K562 (cell line): ENCODE results near the gene FBXW2. TPM values are rescaled to one million over a fixed set of nuclear protein-coding genes. Genes with fewer than 3 reads are reported as not detected.

ENCODE experiments used
- BCL6 ChIP-seq: fragments of 250-450 bp; sonication (Bioruptor Pico); IDR thresholded peaks from 2 replicates; pipeline ENCODE4 v1.4.0; 2020
- DMBX1 ChIP-seq: fragments of 250-450 bp; sonication (Bioruptor Pico); IDR thresholded peaks from 2 replicates; pipeline ENCODE4 v1.8.0; 2022; ENCODE audit warnings: inconsistent platforms, mild to moderate bottlenecking, moderate library complexity, borderline replicate concordance
- FOXA1 ChIP-seq: fragments of 450-650 bp; IDR thresholded peaks from 2 replicates; pipeline ENCODE4 v1.6.1; 2016; ENCODE audit warnings: mild to moderate bottlenecking, borderline replicate concordance
- FOXK1 ChIP-seq: sonication (generic); formaldehyde crosslinking; IDR thresholded peaks from 2 replicates; pipeline ENCODE4 v1.8.0; 2022; ENCODE audit warnings: missing genetic modification reagents, mild to moderate bottlenecking, borderline replicate concordance
- GABPA ChIP-seq: fragments of 200-800 bp; sonication (Bioruptor generic); conservative IDR thresholded peaks from 2 replicates; pipeline ENCODE4 v1.6.1; 2016; ENCODE audit warnings: low read depth, missing genetic modification characterization, missing compliant biosample characterization
- GTF2A2 ChIP-seq: IDR thresholded peaks from 2 replicates; pipeline ENCODE4 v1.6.1; 2016; ENCODE audit warnings: mild to moderate bottlenecking, missing genetic modification characterization, missing compliant biosample characterization
- HMGN3 ChIP-seq: IDR thresholded peaks from 2 replicates; pipeline ENCODE4 v1.6.1; 2011; ENCODE audit warnings: borderline replicate concordance, low read depth, mild to moderate bottlenecking, mixed read lengths, low read length; ENCODE audit not compliant: insufficient read length; ENCODE audit errors: extremely low read depth
- HNRNPH1 ChIP-seq: fragments of 200-400 bp; formaldehyde crosslinking; optimal IDR thresholded peaks from 2 replicates; pipeline ENCODE3; 2017; ENCODE audit warnings: low read depth, mild to moderate bottlenecking, low read length, moderate library complexity
- LEF1 ChIP-seq: fragments of 450-650 bp; IDR thresholded peaks from 2 replicates; pipeline ENCODE4 v1.6.1; 2016; ENCODE audit warnings: mild to moderate bottlenecking
- MCM3 ChIP-seq: fragments of 450-650 bp; IDR thresholded peaks from 2 replicates; pipeline ENCODE4 v1.6.1; 2016
- MCM5 ChIP-seq: fragments of 450-650 bp; IDR thresholded peaks from 2 replicates; pipeline ENCODE4 v1.6.1; 2016; ENCODE audit warnings: low read depth
- NR1H2 ChIP-seq: sonication (generic); formaldehyde crosslinking; IDR thresholded peaks from 2 replicates; pipeline ENCODE4 v1.4.0; 2020; ENCODE audit warnings: mild to moderate bottlenecking, missing genetic modification reagents
- NR2F6 ChIP-seq: fragments of 450-650 bp; formaldehyde crosslinking; IDR thresholded peaks from 2 replicates; pipeline ENCODE4 v1.4.0; 2020; ENCODE audit warnings: mild to moderate bottlenecking
- POLR2B ChIP-seq: fragments of 450-650 bp; IDR thresholded peaks from 2 replicates; pipeline ENCODE4 v1.6.1; 2018; ENCODE audit warnings: low read depth; ENCODE audit not compliant: partially characterized antibody
- RAD51 ChIP-seq: fragments of 450-650 bp; IDR thresholded peaks from 2 replicates; pipeline ENCODE4 v1.7.1; 2016; ENCODE audit warnings: low read depth, mild to moderate bottlenecking, borderline replicate concordance
- SAFB ChIP-seq: fragments of 200-400 bp; formaldehyde crosslinking; IDR thresholded peaks from 2 replicates; pipeline ENCODE4 v1.6.1; 2017; ENCODE audit warnings: low read depth, low read length, borderline replicate concordance
- SFPQ ChIP-seq: fragments of 200-400 bp; formaldehyde crosslinking; IDR thresholded peaks from 2 replicates; pipeline ENCODE4 v1.6.1; 2017; ENCODE audit warnings: mild to moderate bottlenecking, low read depth, low read length, moderate library complexity
- SLC30A9 ChIP-seq: fragments of 250-450 bp; sonication (Bioruptor Pico); IDR thresholded peaks from 2 replicates; pipeline ENCODE4 v1.8.0; 2022; ENCODE audit warnings: mild to moderate bottlenecking, moderate library complexity
- SMARCC2 ChIP-seq: fragments of 450-650 bp; IDR thresholded peaks from 2 replicates; pipeline ENCODE4 v1.6.1; 2017; ENCODE audit warnings: antibody characterized with exemption, moderate library complexity, mild to moderate bottlenecking, low read depth
- YBX1 ChIP-seq: fragments of 450-650 bp; IDR thresholded peaks from 2 replicates; pipeline ENCODE4 v1.7.1; 2016; ENCODE audit warnings: mild to moderate bottlenecking
- ZBTB34 ChIP-seq: fragments of 250-450 bp; sonication (Bioruptor Pico); IDR thresholded peaks from 2 replicates; pipeline ENCODE4 v1.8.0; 2021; ENCODE audit warnings: mild to moderate bottlenecking, moderate library complexity
- ZC3H8 ChIP-seq: fragments of 450-650 bp; IDR thresholded peaks from 2 replicates; pipeline ENCODE4 v1.6.1; 2017
- ZFP91 ChIP-seq: sonication (generic); formaldehyde crosslinking; IDR thresholded peaks from 2 replicates; pipeline ENCODE4 v1.8.0; 2022; ENCODE audit warnings: mild to moderate bottlenecking, missing genetic modification reagents
- ZNF324 ChIP-seq: fragments of 250-450 bp; sonication (Bioruptor Pico); IDR thresholded peaks from 2 replicates; pipeline ENCODE4 v1.4.0; 2020; ENCODE audit warnings: mild to moderate bottlenecking
- ZNF589 ChIP-seq: fragments of 200-800 bp; sonication (Bioruptor generic); IDR thresholded peaks from 2 replicates; pipeline ENCODE4 v1.6.1; 2016; ENCODE audit warnings: low read depth, missing genetic modification characterization, missing compliant biosample characterization
- polyA plus RNA-seq, 8 experiments: library from polyadenylated mRNA; depleted of rRNA in 4 of 8; stranded (reverse) in 5 of 8; unstranded in 3 of 8; fragments of >200 nt; fragmentation: Nextera tagmentation in 2 of 8; fragmentation: Illumina TruSeq in 1 of 8; extraction: Ambion mirVana in 2 of 8; extraction: Trizol in 1 of 8; gene quantifications; 2 replicates each; pipeline versions ENCODE4 v1.2.1 to v1.2.3, GENCODE V29; 2011 to 2014; ENCODE audit warnings: inconsistent platforms in 1 of 8, missing spikeins in 1 of 8
- total RNA-seq, 7 experiments: library from RNA; depleted of rRNA in 6 of 7; stranded (reverse); fragments of >200 nt in 6 of 7; fragmentation: Illumina TruSeq in 2 of 7; extraction: Trizol in 2 of 7; gene quantifications; 2 replicates each; pipeline versions ENCODE4 v1.2.1 to v1.2.3, GENCODE V29; 2011 to 2021; ENCODE audit warnings: low replicate concordance in 1 of 7

The FBXW2 gene
- total and polyA plus RNA-seq, 9 of the 15 experiments (the other 6 are each of a cell fraction or from before 2014, with no cell fraction given): 2.5 to 57.8 (median 28.1) TPM

GRCh38 chr9:120792898-120793765 lies at the start of gene FBXW2 (continued):
- TF ChIP-seq GTF2A2 (tag): no peak
- TF ChIP-seq DMBX1 (CRISPR knock-in tag): peak; percentile 56; the same call in 1 of the 2 replicates
- TF ChIP-seq ZNF589 (CRISPR knock-in tag): peak; percentile 2; the same call in 1 of the 2 replicates
- TF ChIP-seq ZC3H8: 0 out of 2 replicates have a peak, but pooled peaks have one; percentile 30
- TF ChIP-seq SAFB: no peak
- TF ChIP-seq NR1H2: no peak
- peak; percentile 65; the same call in 1 of the 2 replicates for TF ChIP-seq LEF1
- no peak for TF ChIP-seq MCM5
- TF ChIP-seq NR2F6 (CRISPR knock-in tag): peak; percentile 82; the same call in 1 of the 2 replicates
- no peak for TF ChIP-seq YBX1
- no peak for TF ChIP-seq RAD51
- no peak for TF ChIP-seq SLC30A9 (CRISPR knock-in tag)
- TF ChIP-seq ZNF324: peak; percentile 65; the same call in 1 of the 2 replicates
- TF ChIP-seq SFPQ: no peak
- TF ChIP-seq HNRNPH1: no peak
- TF ChIP-seq GABPA (tag): peak; percentile 100
- TF ChIP-seq SMARCC2: peak; percentile 51; the same call in 1 of the 2 replicates
- TF ChIP-seq BCL6: peak; percentile 50; the same call in 1 of the 2 replicates
- peak; percentile 98 for TF ChIP-seq POLR2B
- TF ChIP-seq FOXA1: no peak
- 0 out of 2 replicates have a peak, but pooled peaks have one; percentile 8 for TF ChIP-seq ZFP91
- no peak for TF ChIP-seq FOXK1 (CRISPR knock-in tag)
- TF ChIP-seq ZBTB34 (CRISPR knock-in tag): no peak
- TF ChIP-seq MCM3: no peak
- TF ChIP-seq HMGN3: peak; percentile 99
